Left lung (tissue), 10 donors: ENCODE results near the gene ZRSR2. TPM values are rescaled to one million over a fixed set of nuclear protein-coding genes. Genes with fewer than 3 reads are reported as not detected.
"Not testable (repeated sequence)": the region's sequence is repeated elsewhere in the genome, so short reads cannot be mapped to it uniquely, and the experiment has no call there.

Experiments used
- ATAC-seq: fragments of 200-7000 bp; cut with Tn5 transposase; one replicate; pipeline ENCODE4 v1.9.1; 2020; ENCODE audit warnings: moderate library complexity
- DNase-seq, 4 donors: peaks; one replicate each; pipeline ENCODE4 v3.0.0-alpha.2; 2013 to 2020
- H3K27ac ChIP-seq, 2 donors: fragments of 200-600 bp; sonication (generic) in 1 of 2; one replicate each; pipeline versions ENCODE4 v1.5.0 to v1.8.0; 2020 to 2021
- H3K27me3 ChIP-seq, 2 donors: fragments of 200-600 bp; sonication (generic) in 1 of 2; one replicate each; pipeline versions ENCODE4 v1.5.0 to v1.8.0; 2020 to 2021
- H3K36me3 ChIP-seq, 2 donors: fragments of 200-600 bp; sonication (generic) in 1 of 2; one replicate each; pipeline versions ENCODE4 v1.5.0 to v1.8.0; 2020 to 2021
- H3K4me1 ChIP-seq, 2 donors: fragments of 200-600 bp; one replicate each; pipeline ENCODE4 v1.8.0; 2021
- H3K4me3 ChIP-seq, 2 donors: fragments of 200-600 bp; sonication (generic) in 1 of 2; one replicate each; pipeline versions ENCODE4 v1.5.0 to v1.8.0; 2020 to 2021; ENCODE audit warnings: mild to moderate bottlenecking in 1 of 2
- H3K9me3 ChIP-seq, 2 donors: fragments of 200-600 bp; sonication (generic) in 1 of 2; one replicate each; pipeline versions ENCODE4 v1.5.0 to v1.8.0; 2020 to 2021
- intact Hi-C, 2 donors: fragments of 100-400 bp; cut with DNase I; formaldehyde crosslinking; loops; one replicate each; pipeline versions ENCODE4 v1.11.2 to v1.14.2; 2022
- polyA plus RNA-seq, 6 donors: library from polyadenylated mRNA; unstranded; fragments of 120-200 nt; gene quantifications; one replicate each; pipeline ENCODE4 v1.2.1, GENCODE V29; 2013; ENCODE audit not compliant: insufficient read length in 6 of 6
- total RNA-seq, 2 donors: library from RNA; stranded (reverse); fragmentation: NEBNext Ultra II Directional; extraction: Animal tissue kit (Norgen Biotek cat#: 25700); gene quantifications; one replicate each; pipeline ENCODE4 v1.2.1, GENCODE V29; 2021
- TF ChIP-seq, protein P1 (sequence below), 2 donors: fragments of 200-600 bp; sonication (generic) in 1 of 2; IDR thresholded peaks; one replicate each; pipeline versions ENCODE4 v1.5.0 to v1.8.0; 2021; ENCODE audit warnings: antibody characterized with exemption in 2 of 2
- donor health status: DM: no; HTN: yes; CAD: no.
- donor health status: DM: no; HTN: no; CAD: no.

ZRSR2 gene
- total and polyA plus RNA-seq, 8 donors: 10.9 to 25.8 (median 22.2) TPM

DNA sequence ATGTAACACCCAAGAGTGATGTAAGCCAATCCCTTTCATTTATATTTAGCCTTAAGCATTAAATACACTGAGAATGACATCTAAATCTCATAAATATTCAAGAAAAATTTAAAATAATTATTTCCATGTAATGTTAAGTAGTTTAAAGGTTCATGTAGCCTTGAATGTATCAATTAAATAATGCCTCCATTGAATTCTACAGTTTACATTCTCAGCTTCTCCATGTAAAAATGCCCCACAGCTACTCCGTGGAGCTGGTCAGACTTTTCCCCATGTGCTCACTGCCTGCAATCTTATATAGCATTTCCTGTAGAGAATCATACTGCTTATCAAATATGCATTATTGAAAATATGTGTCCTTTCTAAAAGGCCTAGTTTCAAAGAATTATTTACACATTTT lies 38.9 kb downstream of the ZRSR2 start:
- no peak for DNase-seq
- intact Hi-C loops: no loop called here
- TF ChIP-seq, protein P1, sequence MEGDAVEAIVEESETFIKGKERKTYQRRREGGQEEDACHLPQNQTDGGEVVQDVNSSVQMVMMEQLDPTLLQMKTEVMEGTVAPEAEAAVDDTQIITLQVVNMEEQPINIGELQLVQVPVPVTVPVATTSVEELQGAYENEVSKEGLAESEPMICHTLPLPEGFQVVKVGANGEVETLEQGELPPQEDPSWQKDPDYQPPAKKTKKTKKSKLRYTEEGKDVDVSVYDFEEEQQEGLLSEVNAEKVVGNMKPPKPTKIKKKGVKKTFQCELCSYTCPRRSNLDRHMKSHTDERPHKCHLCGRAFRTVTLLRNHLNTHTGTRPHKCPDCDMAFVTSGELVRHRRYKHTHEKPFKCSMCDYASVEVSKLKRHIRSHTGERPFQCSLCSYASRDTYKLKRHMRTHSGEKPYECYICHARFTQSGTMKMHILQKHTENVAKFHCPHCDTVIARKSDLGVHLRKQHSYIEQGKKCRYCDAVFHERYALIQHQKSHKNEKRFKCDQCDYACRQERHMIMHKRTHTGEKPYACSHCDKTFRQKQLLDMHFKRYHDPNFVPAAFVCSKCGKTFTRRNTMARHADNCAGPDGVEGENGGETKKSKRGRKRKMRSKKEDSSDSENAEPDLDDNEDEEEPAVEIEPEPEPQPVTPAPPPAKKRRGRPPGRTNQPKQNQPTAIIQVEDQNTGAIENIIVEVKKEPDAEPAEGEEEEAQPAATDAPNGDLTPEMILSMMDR (IDR thresholded peaks at IDR 0.05): no peak

GRCh38 chrX:15831347-15831746 lies 41.1 kb downstream of the ZRSR2 start:
- H3K36me3 ChIP-seq, intact Hi-C loops, ATAC-seq: not testable (repeated sequence)

More for the DNA sequence above, 38.9 kb downstream of the ZRSR2 start:
- Histone ChIP-seq H3K9me3 (no peaks in the 10 kb centered on the region), H3K27me3 (no peaks in the 10 kb centered on the region), H3K27ac (no peak overlapping the region), H3K4me1 (no peaks in the 10 kb centered on the region), H3K4me3 (no peak overlapping the region), H3K36me3 (peaks cover 0 to 7% of the 10 kb centered on the region in 2 donors)
- ATAC-seq: no peak

DNA sequence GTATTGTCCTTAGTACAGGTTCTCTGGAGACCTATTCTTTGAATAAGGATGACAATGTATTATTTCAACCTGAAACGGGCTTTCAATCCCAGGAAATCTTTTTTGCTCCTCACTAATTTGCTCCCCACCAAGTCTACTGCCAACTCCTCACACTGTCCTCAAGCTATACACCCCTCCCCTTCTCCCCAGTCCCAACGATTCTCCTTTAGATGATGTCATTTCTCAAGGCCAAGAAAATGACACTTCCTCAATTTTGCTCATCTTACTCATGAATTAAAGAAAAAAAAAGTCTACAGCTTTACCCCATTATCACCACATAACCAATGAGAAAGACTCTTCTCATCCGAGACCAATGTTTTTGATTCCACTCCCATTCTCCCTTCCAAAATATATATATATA lies 43.8 kb downstream of the ZRSR2 start:
- ATAC-seq (no peak), DNase-seq (no peak)
- TF ChIP-seq, protein P1 (IDR thresholded peaks at IDR 0.05): no peak
- intact Hi-C loops: no loop called here
- Histone ChIP-seq H3K4me3 (no peak overlapping the region), H3K36me3 (no peaks in the 10 kb centered on the region), H3K9me3 (no peaks in the 10 kb centered on the region), H3K4me1 (no peaks in the 10 kb centered on the region), H3K27ac (no peak overlapping the region), H3K27me3 (no peaks in the 10 kb centered on the region)

More at GRCh38 chrX:15831347-15831746, 41.1 kb downstream of the ZRSR2 start:
- not testable (repeated sequence) for DNase-seq, H3K4me1 ChIP-seq, H3K9me3 ChIP-seq, H3K27me3 ChIP-seq, H3K27ac ChIP-seq, H3K4me3 ChIP-seq

- TF ChIP-seq, protein P1 (IDR thresholded peaks at IDR 0.05): no peak
- Histone ChIP-seq H3K27me3 (no peaks in the 10 kb centered on the region), H3K4me1 (no peaks in the 10 kb centered on the region), H3K36me3 (no peaks in the 10 kb centered on the region), H3K27ac (no peak overlapping the region), H3K4me3 (no peak overlapping the region), H3K9me3 (no peaks in the 10 kb centered on the region)
- ATAC-seq (no peak), DNase-seq (no peak)
- intact Hi-C loops: no loop called here
Observed at GRCh38 chrX:15834827-15835595, 44.7 kb downstream of the ZRSR2 start.

DNA sequence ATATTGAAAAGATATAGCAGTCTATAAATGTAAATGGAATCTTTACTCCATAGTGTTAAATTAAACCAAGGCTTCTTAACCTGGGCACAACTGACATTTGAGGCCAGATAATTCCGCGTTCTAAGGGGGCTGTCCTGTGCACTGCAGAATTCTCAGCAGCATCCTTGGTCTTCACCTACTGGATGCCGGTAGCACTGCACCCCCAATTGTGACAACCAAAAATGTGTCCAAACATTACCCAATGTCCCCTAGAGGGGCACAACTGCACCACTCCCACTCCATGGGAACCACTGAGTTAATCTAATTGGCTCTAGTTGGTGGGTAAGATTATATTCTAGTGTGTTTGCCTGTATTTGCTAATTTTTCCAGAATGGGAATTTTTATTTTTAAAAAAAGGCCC lies 47.7 kb downstream of the ZRSR2 start:
- H3K9me3 ChIP-seq: no peaks in the 10 kb centered on the region
- H3K4me1 ChIP-seq: no peaks in the 10 kb centered on the region
- H3K4me3 ChIP-seq: no peak overlapping the region
- no peak for DNase-seq
- H3K27me3 ChIP-seq: no peaks in the 10 kb centered on the region
- intact Hi-C loops: no loop called here
- no peak for ATAC-seq
- peaks cover 0 to 6% of the 10 kb centered on the region in 2 donors for H3K36me3 ChIP-seq
- H3K27ac ChIP-seq: no peak overlapping the region
- TF ChIP-seq, protein P1 (IDR thresholded peaks at IDR 0.05): no peak
